Measurements from ENCODE around the gene RIPK1.

- no peak for TF ChIP-seq EZH2phosphoT487 (IDR thresholded peaks at IDR 0.05; ENCODE audit: borderline replicate concordance)
- TF ChIP-seq CTCF (conservative IDR thresholded peaks at IDR 0.05; ENCODE audit: low read length), result no peak
These were observed 49.6 kb downstream of the RIPK1 start for GRCh38 chr6:3117912-3118352.
